GM12892 (cell line): ENCODE measurements around the gene GNGT2.
"Not testable (repeated sequence)": the region's sequence is repeated elsewhere in the genome, so short reads cannot be mapped to it uniquely, and the experiment has no call there.

ENCODE experiments used
- POLR2A ChIP-seq: IDR thresholded peaks from 2 replicates; pipeline ENCODE4 v1.6.1; 2011; ENCODE audit warnings: low read depth, low read length, control low read depth
- POLR2AphosphoS5 ChIP-seq: IDR thresholded peaks from 2 replicates; pipeline ENCODE4 v1.6.1; 2011; ENCODE audit warnings: low read depth, low read length, control low read depth
- TAF1 ChIP-seq: IDR thresholded peaks from 2 replicates; pipeline ENCODE4 v1.6.1; 2011; ENCODE audit warnings: low read depth, mild to moderate bottlenecking, control low read depth, low read length, borderline replicate concordance

DNA sequence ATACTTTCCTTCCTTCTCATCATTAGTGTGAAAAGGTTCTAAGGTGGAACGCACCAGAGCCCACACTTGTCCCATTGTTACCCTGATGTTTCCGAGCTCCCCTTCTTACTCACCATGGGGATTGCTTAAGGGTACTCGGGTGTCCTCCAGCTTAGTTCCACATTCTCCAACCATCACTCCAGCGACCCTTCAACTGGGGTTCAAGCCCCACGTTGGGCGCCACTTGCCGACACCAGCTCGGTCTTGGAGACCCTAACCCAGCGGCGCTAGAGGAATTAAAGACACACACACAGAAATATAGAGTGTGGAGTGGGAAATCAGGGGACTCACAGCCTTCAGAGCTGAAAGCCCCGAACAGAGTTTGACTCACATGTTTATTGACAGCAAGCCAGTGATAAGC lies 34.4 kb downstream of the GNGT2 start:
- not testable (repeated sequence) for TF ChIP-seq POLR2A, POLR2AphosphoS5, TAF1
